Measurements from ENCODE around the gene IFNA8. TPM values are rescaled to one million over a fixed set of nuclear protein-coding genes. Genes with fewer than 3 reads are reported as not detected.
A peak's percentile ranks its signal among the peaks of the same experiment; 100 is the strongest.

The IFNA8 gene
- total RNA-seq, 1 donor from 2014 or later, result not detected

- no peak for TF ChIP-seq CTCF (IDR thresholded peaks at IDR 0.05; ENCODE audit: partially characterized antibody, unreplicated experiment)
- Mint-ChIP-seq H3K4me3 (ENCODE audit: unreplicated experiment) (no peak overlapping the region), H3K4me1 (ENCODE audit: low read depth, unreplicated experiment) (no peaks in the 10 kb centered on the region), H3K9me3 (ENCODE audit: unreplicated experiment) (no peaks in the 10 kb centered on the region), H3K36me3 (ENCODE audit: unreplicated experiment) (no peaks in the 10 kb centered on the region), H3K27me3 (ENCODE audit: unreplicated experiment) (no peaks in the 10 kb centered on the region), H3K27ac (ENCODE audit: unreplicated experiment) (no peak overlapping the region)
- no peak for DNase-seq
These were observed 4.2 kb downstream of the IFNA8 start for GRCh38 chr9:21413151-21413550.

- no peak for TF ChIP-seq CTCF (IDR thresholded peaks at IDR 0.05; ENCODE audit: partially characterized antibody, unreplicated experiment)
- Mint-ChIP-seq H3K27ac (ENCODE audit: unreplicated experiment) (no peak overlapping the region), H3K9me3 (ENCODE audit: unreplicated experiment) (no peaks in the 10 kb centered on the region), H3K36me3 (ENCODE audit: unreplicated experiment) (no peaks in the 10 kb centered on the region), H3K27me3 (ENCODE audit: unreplicated experiment) (no peaks in the 10 kb centered on the region), H3K4me1 (ENCODE audit: low read depth, unreplicated experiment) (no peaks in the 10 kb centered on the region), H3K4me3 (ENCODE audit: unreplicated experiment) (no peak overlapping the region)
- peak; percentile 20 for DNase-seq
These were observed 4.7 kb downstream of the IFNA8 start for GRCh38 chr9:21413624-21414023.

GRCh38 chr9:21414220-21414940 lies 5.5 kb downstream of the IFNA8 start:
- TF ChIP-seq CTCF (IDR thresholded peaks at IDR 0.05; ENCODE audit: partially characterized antibody, unreplicated experiment), result no peak
- DNase-seq, result no peak
- Mint-ChIP-seq H3K4me3 (ENCODE audit: unreplicated experiment) (no peak overlapping the region), H3K27ac (ENCODE audit: unreplicated experiment) (no peak overlapping the region), H3K27me3 (ENCODE audit: unreplicated experiment) (no peaks in the 10 kb centered on the region), H3K4me1 (ENCODE audit: low read depth, unreplicated experiment) (no peaks in the 10 kb centered on the region), H3K9me3 (ENCODE audit: unreplicated experiment) (no peaks in the 10 kb centered on the region), H3K36me3 (ENCODE audit: unreplicated experiment) (no peaks in the 10 kb centered on the region)

- no peaks in the 10 kb centered on the region for H3K9me3 Mint-ChIP-seq (ENCODE audit: unreplicated experiment)
- no peaks in the 10 kb centered on the region for H3K36me3 Mint-ChIP-seq (ENCODE audit: unreplicated experiment)
- no peak for DNase-seq
- H3K4me1 Mint-ChIP-seq (ENCODE audit: low read depth, unreplicated experiment), result no peaks in the 10 kb centered on the region
- TF ChIP-seq CTCF (IDR thresholded peaks at IDR 0.05; ENCODE audit: partially characterized antibody, unreplicated experiment), result no peak
- no peak overlapping the region for H3K4me3 Mint-ChIP-seq (ENCODE audit: unreplicated experiment)
- H3K27me3 Mint-ChIP-seq (ENCODE audit: unreplicated experiment), result no peaks in the 10 kb centered on the region
- no peak overlapping the region for H3K27ac Mint-ChIP-seq (ENCODE audit: unreplicated experiment)
These were observed 6.8 kb downstream of the IFNA8 start for GRCh38 chr9:21415493-21416267.

GRCh38 chr9:21428235-21428634 lies 19.3 kb downstream of the IFNA8 start:
- TF ChIP-seq CTCF (IDR thresholded peaks at IDR 0.05; ENCODE audit: partially characterized antibody, unreplicated experiment), result no peak
- Mint-ChIP-seq H3K4me1 (ENCODE audit: low read depth, unreplicated experiment) (no peaks in the 10 kb centered on the region), H3K27me3 (ENCODE audit: unreplicated experiment) (peaks cover under 1% of the 10 kb centered on the region), H3K27ac (ENCODE audit: unreplicated experiment) (no peak overlapping the region), H3K4me3 (ENCODE audit: unreplicated experiment) (no peak overlapping the region), H3K9me3 (ENCODE audit: unreplicated experiment) (no peaks in the 10 kb centered on the region), H3K36me3 (ENCODE audit: unreplicated experiment) (no peaks in the 10 kb centered on the region)
- no peak for DNase-seq

Measured in glutamatergic neuron (in vitro differentiated cells).